ENCODE measurements around the gene SZT2.

Gene SZT2

DNA sequence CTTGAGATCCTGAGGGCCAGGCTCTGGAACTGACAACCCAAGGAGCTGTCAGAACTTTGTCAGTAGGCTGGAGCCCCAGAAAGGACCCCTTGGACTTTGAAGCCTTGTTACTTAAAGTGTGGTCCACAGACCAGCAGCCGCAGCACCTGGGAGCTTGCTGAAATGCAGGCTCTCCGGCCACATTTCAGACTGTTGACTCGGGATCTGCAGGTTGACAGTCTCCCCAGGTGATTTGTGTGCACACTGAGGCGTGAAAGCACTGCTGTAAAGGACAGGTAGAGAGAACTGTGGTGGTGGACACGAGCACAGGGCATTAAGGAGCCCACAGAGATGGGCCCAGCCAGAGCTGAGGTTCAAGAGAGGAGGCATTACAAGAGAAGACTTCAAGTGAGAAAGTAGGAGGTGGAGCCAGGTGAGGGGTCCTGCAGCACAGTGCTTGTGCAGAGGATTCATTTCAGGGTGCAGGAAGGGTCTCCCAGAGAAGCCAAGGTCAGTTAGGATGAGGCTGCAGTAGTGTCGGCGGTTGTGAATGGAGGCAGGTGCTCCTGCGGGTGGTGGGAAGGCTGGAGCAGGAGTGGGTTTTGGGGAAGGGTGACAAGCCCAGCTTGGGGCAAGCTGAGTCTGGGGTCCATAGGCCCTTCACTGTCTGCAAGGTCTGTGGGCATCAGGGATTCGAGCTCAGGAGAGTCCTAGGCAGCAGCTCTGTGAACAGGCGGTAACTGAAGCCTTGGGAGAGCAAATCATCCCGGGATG lies 59.4 kb downstream of the SZT2 start:
- TF ChIP-seq POLR2AphosphoS5 (IDR thresholded peaks at IDR 0.05; ENCODE audit: low read depth, low read length): no peak
- TF ChIP-seq, protein P1, sequence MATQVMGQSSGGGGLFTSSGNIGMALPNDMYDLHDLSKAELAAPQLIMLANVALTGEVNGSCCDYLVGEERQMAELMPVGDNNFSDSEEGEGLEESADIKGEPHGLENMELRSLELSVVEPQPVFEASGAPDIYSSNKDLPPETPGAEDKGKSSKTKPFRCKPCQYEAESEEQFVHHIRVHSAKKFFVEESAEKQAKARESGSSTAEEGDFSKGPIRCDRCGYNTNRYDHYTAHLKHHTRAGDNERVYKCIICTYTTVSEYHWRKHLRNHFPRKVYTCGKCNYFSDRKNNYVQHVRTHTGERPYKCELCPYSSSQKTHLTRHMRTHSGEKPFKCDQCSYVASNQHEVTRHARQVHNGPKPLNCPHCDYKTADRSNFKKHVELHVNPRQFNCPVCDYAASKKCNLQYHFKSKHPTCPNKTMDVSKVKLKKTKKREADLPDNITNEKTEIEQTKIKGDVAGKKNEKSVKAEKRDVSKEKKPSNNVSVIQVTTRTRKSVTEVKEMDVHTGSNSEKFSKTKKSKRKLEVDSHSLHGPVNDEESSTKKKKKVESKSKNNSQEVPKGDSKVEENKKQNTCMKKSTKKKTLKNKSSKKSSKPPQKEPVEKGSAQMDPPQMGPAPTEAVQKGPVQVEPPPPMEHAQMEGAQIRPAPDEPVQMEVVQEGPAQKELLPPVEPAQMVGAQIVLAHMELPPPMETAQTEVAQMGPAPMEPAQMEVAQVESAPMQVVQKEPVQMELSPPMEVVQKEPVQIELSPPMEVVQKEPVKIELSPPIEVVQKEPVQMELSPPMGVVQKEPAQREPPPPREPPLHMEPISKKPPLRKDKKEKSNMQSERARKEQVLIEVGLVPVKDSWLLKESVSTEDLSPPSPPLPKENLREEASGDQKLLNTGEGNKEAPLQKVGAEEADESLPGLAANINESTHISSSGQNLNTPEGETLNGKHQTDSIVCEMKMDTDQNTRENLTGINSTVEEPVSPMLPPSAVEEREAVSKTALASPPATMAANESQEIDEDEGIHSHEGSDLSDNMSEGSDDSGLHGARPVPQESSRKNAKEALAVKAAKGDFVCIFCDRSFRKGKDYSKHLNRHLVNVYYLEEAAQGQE (IDR thresholded peaks at IDR 0.05; ENCODE audit: insufficient read depth in 1 of 2, low read depth in 2 of 2, low read length in 2 of 2): no peak
- no peak for TF ChIP-seq TAF1 (IDR thresholded peaks at IDR 0.05; ENCODE audit: borderline replicate concordance, insufficient read depth, low read length)
- no peak for TF ChIP-seq SIN3A (IDR thresholded peaks at IDR 0.05; ENCODE audit: borderline replicate concordance, insufficient read depth, low read length)
- TF ChIP-seq FOXP2 (optimal IDR thresholded peaks at IDR 0.05; ENCODE audit: borderline replicate concordance, extremely low read depth, extremely low read length, insufficient read depth): no peak

DNA sequence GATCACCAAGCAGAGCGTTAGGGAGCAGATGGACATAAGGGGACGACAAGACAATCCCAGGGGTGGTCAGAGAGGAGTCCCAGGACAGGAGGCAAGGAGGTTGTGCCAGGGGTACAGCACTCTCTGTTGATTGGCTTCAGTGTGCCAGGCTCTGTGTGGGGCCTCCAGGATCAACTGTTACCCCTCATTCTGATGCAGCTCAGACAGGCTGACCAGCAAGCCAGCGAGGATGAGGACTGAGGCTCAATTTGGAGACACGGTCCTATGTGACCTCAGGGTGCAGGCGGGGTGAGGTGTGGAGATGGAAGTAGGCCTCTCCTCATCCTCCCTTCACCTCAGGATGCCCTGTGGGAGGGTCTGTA lies 60.0 kb downstream of the SZT2 start:
- no peak for TF ChIP-seq TAF1 (IDR thresholded peaks at IDR 0.05; ENCODE audit: borderline replicate concordance, insufficient read depth, low read length)
- TF ChIP-seq FOXP2 (optimal IDR thresholded peaks at IDR 0.05; ENCODE audit: borderline replicate concordance, extremely low read depth, extremely low read length, insufficient read depth): no peak
- TF ChIP-seq, protein P1 (IDR thresholded peaks at IDR 0.05; ENCODE audit: insufficient read depth in 1 of 2, low read depth in 2 of 2, low read length in 2 of 2): no peak

DNA sequence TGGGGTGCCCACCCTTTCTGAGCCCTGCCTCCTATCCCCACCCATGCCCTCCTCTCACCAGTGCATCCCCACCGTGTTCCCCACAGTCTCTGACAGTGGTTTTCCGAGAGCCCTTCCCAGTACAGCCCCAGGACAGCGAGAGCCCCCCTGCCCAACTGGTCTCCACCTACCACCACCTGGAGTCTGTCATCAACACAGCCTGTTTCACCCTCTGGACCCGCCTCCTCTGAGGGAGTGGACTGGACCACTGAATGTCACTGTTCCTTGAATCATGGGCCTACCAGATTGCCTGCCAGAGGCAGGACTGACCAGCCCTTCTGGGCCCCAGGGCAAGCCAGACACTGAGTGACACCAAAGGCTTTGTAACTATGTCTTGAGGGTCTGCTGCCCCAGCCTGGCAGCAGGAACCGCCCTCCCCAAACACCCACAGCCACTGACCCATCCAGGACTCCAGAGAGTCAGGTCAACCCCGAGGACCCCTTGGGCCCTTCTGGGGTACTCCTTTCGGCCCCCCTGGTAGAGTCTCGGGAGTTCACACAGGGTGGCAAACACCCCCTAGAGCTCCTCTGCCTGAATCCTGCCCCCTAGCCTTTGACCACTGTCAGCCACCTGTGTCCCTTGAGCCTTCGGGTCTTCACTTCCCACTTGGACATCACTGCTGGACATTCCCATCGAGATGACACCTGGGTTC lies 60.7 kb downstream of the SZT2 start:
- TF ChIP-seq, protein P1 (IDR thresholded peaks at IDR 0.05; ENCODE audit: insufficient read depth in 1 of 2, low read depth in 2 of 2, low read length in 2 of 2): no peak
- TF ChIP-seq FOXP2 (optimal IDR thresholded peaks at IDR 0.05; ENCODE audit: borderline replicate concordance, extremely low read depth, extremely low read length, insufficient read depth): no peak
- no peak for TF ChIP-seq TAF1 (IDR thresholded peaks at IDR 0.05; ENCODE audit: borderline replicate concordance, insufficient read depth, low read length)
- no peak for TF ChIP-seq POLR2AphosphoS5 (IDR thresholded peaks at IDR 0.05; ENCODE audit: low read depth, low read length)
- no peak for TF ChIP-seq SIN3A (IDR thresholded peaks at IDR 0.05; ENCODE audit: borderline replicate concordance, insufficient read depth, low read length)

DNA sequence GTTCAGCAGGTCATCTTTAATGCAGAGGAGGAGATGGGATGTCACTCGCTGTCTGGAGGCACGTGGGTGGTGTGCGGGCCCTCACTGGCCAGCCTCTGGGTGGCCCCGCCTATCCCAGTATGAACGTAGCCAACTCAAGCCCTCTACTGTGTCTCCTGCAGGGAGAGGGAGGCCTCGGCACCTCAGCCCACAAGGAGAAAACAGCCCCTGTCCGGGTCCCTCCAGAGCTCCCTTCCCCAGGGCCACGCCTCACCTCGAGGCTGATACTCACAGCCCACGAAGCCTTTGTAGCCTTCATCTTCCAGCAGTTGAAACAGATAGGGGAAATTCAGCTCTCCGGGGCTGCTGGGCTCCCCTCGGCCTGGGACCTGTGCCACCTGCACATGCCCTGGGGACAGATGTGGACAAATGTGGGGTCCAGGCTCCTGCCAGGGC lies 61.5 kb downstream of the SZT2 start:
- no peak for TF ChIP-seq TAF1 (IDR thresholded peaks at IDR 0.05; ENCODE audit: borderline replicate concordance, insufficient read depth, low read length)
- TF ChIP-seq POLR2AphosphoS5 (IDR thresholded peaks at IDR 0.05; ENCODE audit: low read depth, low read length): no peak
- no peak for TF ChIP-seq SIN3A (IDR thresholded peaks at IDR 0.05; ENCODE audit: borderline replicate concordance, insufficient read depth, low read length)
- TF ChIP-seq, protein P1 (IDR thresholded peaks at IDR 0.05; ENCODE audit: insufficient read depth in 1 of 2, low read depth in 2 of 2, low read length in 2 of 2): no peak
- no peak for TF ChIP-seq FOXP2 (optimal IDR thresholded peaks at IDR 0.05; ENCODE audit: borderline replicate concordance, extremely low read depth, extremely low read length, insufficient read depth)
